Retinal pigment epithelial cell (primary cell): ENCODE data around the gene ZNF630.
"Not testable (repeated sequence)": the region's sequence is repeated elsewhere in the genome, so short reads cannot be mapped to it uniquely, and the experiment has no call there.

ENCODE experiments used
- DNase-seq: peaks from one replicate; pipeline ENCODE4 v3.0.0-alpha.2; 2010; ENCODE audit warnings: low read depth
- H3K4me3 ChIP-seq: 2 replicates; pipeline ENCODE4 v1.5.1; 2011; ENCODE audit warnings: mild to moderate bottlenecking, low read length, control low read depth, moderate library complexity
- CTCF ChIP-seq: conservative IDR thresholded peaks from 2 replicates; pipeline ENCODE4 v1.5.1; 2011; ENCODE audit warnings: low read depth, low read length, control low read depth, inconsistent platforms

ZNF630 gene

GRCh38 chrX:48058621-48059295, 12.7 kb downstream of the ZNF630 start:
- H3K4me3 ChIP-seq: no peak overlapping the region
- no peak for DNase-seq
- TF ChIP-seq CTCF: no peak

- TF ChIP-seq CTCF: no peak
- H3K4me3 ChIP-seq: no peak overlapping the region
- no peak for DNase-seq
Measured at GRCh38 chrX:48046846-48047245, 24.6 kb downstream of the ZNF630 start.

- peak; percentile 85 for DNase-seq
- TF ChIP-seq CTCF: no peak
- H3K4me3 ChIP-seq: no peak overlapping the region
Measured at GRCh38 chrX:48045410-48046311, 25.8 kb downstream of the ZNF630 start.

GRCh38 chrX:48043056-48043455, 28.4 kb downstream of the ZNF630 start:
- H3K4me3 ChIP-seq: no peak overlapping the region
- no peak for TF ChIP-seq CTCF
- no peak for DNase-seq

- no peak for TF ChIP-seq CTCF
Measured at GRCh38 chrX:48035891-48036290, 35.5 kb downstream of the ZNF630 start.

GRCh38 chrX:48030641-48031173, 40.7 kb downstream of the ZNF630 start:
- not testable (repeated sequence) for H3K4me3 ChIP-seq, DNase-seq

More at GRCh38 chrX:48035891-48036290, 35.5 kb downstream of the ZNF630 start:
- no peak overlapping the region for H3K4me3 ChIP-seq
- DNase-seq: no peak

GRCh38 chrX:48030237-48030636, 41.2 kb downstream of the ZNF630 start:
- DNase-seq: no peak
- H3K4me3 ChIP-seq: no peak overlapping the region
- no peak for TF ChIP-seq CTCF
